ENCODE measurements around the gene MACROD2.

GRCh38 chr20:16096756-16097326 is 2101.5 kb downstream of the MACROD2 start:
- TF ChIP-seq, protein P1, sequence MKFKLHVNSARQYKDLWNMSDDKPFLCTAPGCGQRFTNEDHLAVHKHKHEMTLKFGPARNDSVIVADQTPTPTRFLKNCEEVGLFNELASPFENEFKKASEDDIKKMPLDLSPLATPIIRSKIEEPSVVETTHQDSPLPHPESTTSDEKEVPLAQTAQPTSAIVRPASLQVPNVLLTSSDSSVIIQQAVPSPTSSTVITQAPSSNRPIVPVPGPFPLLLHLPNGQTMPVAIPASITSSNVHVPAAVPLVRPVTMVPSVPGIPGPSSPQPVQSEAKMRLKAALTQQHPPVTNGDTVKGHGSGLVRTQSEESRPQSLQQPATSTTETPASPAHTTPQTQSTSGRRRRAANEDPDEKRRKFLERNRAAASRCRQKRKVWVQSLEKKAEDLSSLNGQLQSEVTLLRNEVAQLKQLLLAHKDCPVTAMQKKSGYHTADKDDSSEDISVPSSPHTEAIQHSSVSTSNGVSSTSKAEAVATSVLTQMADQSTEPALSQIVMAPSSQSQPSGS (tag by site-specific recombination; IDR thresholded peaks at IDR 0.05; ENCODE audit: low read depth): no peak
- TF ChIP-seq ZBTB17 (tag by site-specific recombination; IDR thresholded peaks at IDR 0.05): no peak
- TF ChIP-seq GLIS2 (tag by site-specific recombination; IDR thresholded peaks at IDR 0.05): no peak
- TF ChIP-seq ZNF654 (tag by site-specific recombination; IDR thresholded peaks at IDR 0.05; ENCODE audit: low read depth): no peak
